ENCODE data around the gene TMEFF1.

- TF ChIP-seq EZH2 (IDR thresholded peaks at IDR 0.05; ENCODE audit: insufficient read depth, poor library complexity, severe bottlenecking) (no peak), EZH2phosphoT487 (IDR thresholded peaks at IDR 0.05; ENCODE audit: insufficient read depth, low read depth) (no peak)
Measured at GRCh38 chr9:100448266-100448665, 24.7 kb upstream of the TMEFF1 start.

Measured in GM23248 (cell line).